Mesenchymal stem cell (in vitro differentiated cells and primary cell): ENCODE results near the gene URB2.
A peak's percentile ranks its signal among the peaks of the same experiment; 100 is the strongest.

ENCODE experiments used
- DNase-seq: peaks from one replicate; pipeline ENCODE4 v3.0.0-alpha.2; 2013
- H2AFZ ChIP-seq: one replicate; pipeline ENCODE4 v1.6.1; 2013; ENCODE audit warnings: low read depth, mild to moderate bottlenecking, control low read depth, inconsistent platforms, low read length, moderate library complexity
- H2AK5ac ChIP-seq: 2 replicates; pipeline ENCODE4 v1.6.1; 2013; ENCODE audit warnings: low read length, moderate library complexity, mild to moderate bottlenecking, inconsistent platforms; ENCODE audit not compliant: severe bottlenecking
- H2BK120ac ChIP-seq: one replicate; pipeline ENCODE4 v1.6.1; 2013; ENCODE audit warnings: low read depth, mild to moderate bottlenecking, inconsistent platforms, low read length, moderate library complexity
- H2BK12ac ChIP-seq, 2 experiments: one replicate each; pipeline ENCODE4 v1.6.1; 2013; ENCODE audit warnings: inconsistent platforms in 2 of 2, low read length in 2 of 2, mild to moderate bottlenecking in 2 of 2, moderate library complexity in 2 of 2, control low read depth in 1 of 2
- H2BK15ac ChIP-seq: one replicate; pipeline ENCODE4 v1.6.1; 2013; ENCODE audit warnings: mild to moderate bottlenecking, low read depth, inconsistent platforms; ENCODE audit not compliant: poor library complexity, severe bottlenecking
- H2BK5ac ChIP-seq: 2 replicates; pipeline ENCODE4 v1.6.1; 2013; ENCODE audit warnings: low read depth, mild to moderate bottlenecking, low read length, control low read depth, inconsistent platforms; ENCODE audit not compliant: poor library complexity, severe bottlenecking
- H3K14ac ChIP-seq, 2 experiments: one replicate each; pipeline ENCODE4 v1.6.1; 2013; ENCODE audit warnings: inconsistent platforms in 2 of 2, low read length in 2 of 2, control low read depth in 1 of 2, mild to moderate bottlenecking in 1 of 2, moderate library complexity in 1 of 2
- H3K18ac ChIP-seq, 2 experiments: one replicate each; pipeline ENCODE4 v1.6.1; 2013; ENCODE audit warnings: inconsistent platforms in 2 of 2, low read length in 2 of 2, control low read depth in 1 of 2, low read depth in 1 of 2, mild to moderate bottlenecking in 1 of 2
- H3K23ac ChIP-seq, 2 experiments: one replicate each; pipeline ENCODE4 v1.6.1; 2013; ENCODE audit warnings: inconsistent platforms in 2 of 2, low read length in 2 of 2, mild to moderate bottlenecking in 2 of 2, moderate library complexity in 2 of 2, control low read depth in 1 of 2
- H3K27ac ChIP-seq: 2 replicates; pipeline ENCODE4 v1.5.1; 2013; ENCODE audit warnings: mild to moderate bottlenecking, moderate library complexity, low read length, control low read depth, inconsistent platforms; ENCODE audit not compliant: poor library complexity, severe bottlenecking
- H3K27me3 ChIP-seq, 2 experiments: 2 replicates each; pipeline versions ENCODE4 v1.6.1 to v1.7.0; 2013; ENCODE audit warnings: low read length in 2 of 2, mild to moderate bottlenecking in 2 of 2, moderate library complexity in 2 of 2, control low read depth in 1 of 2, inconsistent platforms in 1 of 2; ENCODE audit not compliant: control insufficient read depth in 1 of 2, insufficient read depth in 1 of 2
- H3K36me3 ChIP-seq, 2 experiments: 2 replicates each; pipeline versions ENCODE4 v1.6.1 to v1.7.0; 2013; ENCODE audit warnings: low read length in 2 of 2, control low read depth in 1 of 2, inconsistent platforms in 1 of 2, low read depth in 1 of 2, mild to moderate bottlenecking in 1 of 2; ENCODE audit not compliant: insufficient read depth in 2 of 2, control insufficient read depth in 1 of 2
- H3K4ac ChIP-seq, 2 experiments: one replicate each; pipeline ENCODE4 v1.6.1; 2013; ENCODE audit warnings: inconsistent platforms in 2 of 2, low read length in 2 of 2, mild to moderate bottlenecking in 2 of 2, moderate library complexity in 2 of 2, control low read depth in 1 of 2, low read depth in 1 of 2
- H3K4me1 ChIP-seq: 2 replicates; pipeline ENCODE4 v1.6.1; 2013; ENCODE audit warnings: low read depth, low read length, control low read depth; ENCODE audit not compliant: control insufficient read depth, insufficient read depth
- H3K4me2 ChIP-seq: 2 replicates; pipeline ENCODE4 v1.6.1; 2013; ENCODE audit warnings: low read length, mild to moderate bottlenecking, inconsistent platforms; ENCODE audit not compliant: poor library complexity, severe bottlenecking
- H3K4me3 ChIP-seq, 2 experiments: 2 replicates each; pipeline versions ENCODE4 v1.5.1 to v1.7.0; 2013; ENCODE audit warnings: low read length in 2 of 2, mild to moderate bottlenecking in 2 of 2, control low read depth in 1 of 2, low read depth in 1 of 2; ENCODE audit not compliant: insufficient read depth in 1 of 2
- H3K79me1 ChIP-seq: replicated peaks from 2 replicates; pipeline ENCODE4 v1.6.1; 2013; ENCODE audit warnings: mild to moderate bottlenecking, control low read depth, low read length, inconsistent platforms; ENCODE audit not compliant: poor library complexity, severe bottlenecking
- H3K9ac ChIP-seq: 2 replicates; pipeline ENCODE4 v1.7.0; 2013; ENCODE audit warnings: mild to moderate bottlenecking, low read length, moderate library complexity
- H3K9me3 ChIP-seq: 2 replicates; pipeline ENCODE4 v1.7.0; 2013; ENCODE audit warnings: mild to moderate bottlenecking, low read length; ENCODE audit not compliant: control insufficient read depth
- H4K8ac ChIP-seq: one replicate; pipeline ENCODE4 v1.6.1; 2013; ENCODE audit warnings: inconsistent platforms, mild to moderate bottlenecking, low read length, moderate library complexity
- H4K91ac ChIP-seq: one replicate; pipeline ENCODE4 v1.6.1; 2013; ENCODE audit warnings: mild to moderate bottlenecking, low read length, inconsistent platforms
- WGBS: methylation state at CpG from one replicate; pipeline ENCODE4 v1.1.7; 2013; ENCODE audit warnings: mixed read lengths; 5-methylcytosine and 5-hydroxymethylcytosine counted together

The URB2 gene

DNA sequence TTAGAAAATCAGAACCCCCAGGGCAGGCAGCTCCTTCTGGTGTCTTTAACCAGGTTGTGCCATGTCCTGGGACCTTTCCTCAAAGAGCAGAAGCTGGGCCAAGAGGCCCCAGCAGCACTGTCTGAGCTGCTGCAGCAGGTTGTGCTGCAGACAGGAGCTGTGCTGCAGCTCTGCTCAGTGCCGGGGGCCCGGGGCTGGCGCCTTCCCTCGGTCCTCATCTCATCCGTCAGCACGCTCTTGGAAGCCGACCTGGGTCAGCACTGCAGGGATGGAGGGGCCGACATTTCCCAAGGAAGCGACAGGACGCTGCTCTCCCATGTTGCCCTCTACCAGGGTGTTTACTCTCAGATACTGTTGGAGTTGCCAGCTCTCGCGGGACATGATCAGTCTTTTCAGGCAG is 11.7 kb downstream of the URB2 start:
- H4K91ac ChIP-seq: no peak overlapping the region
- no peaks in the 10 kb centered on the region for H3K27me3 ChIP-seq
- H3K27ac ChIP-seq: no peak overlapping the region
- H2BK120ac ChIP-seq: no peak overlapping the region
- H3K4me1 ChIP-seq: peaks cover 1% of the 10 kb centered on the region
- no peak overlapping the region for H2AK5ac ChIP-seq
- no peak overlapping the region for H3K4me3 ChIP-seq
- H3K18ac ChIP-seq: no peak overlapping the region
- H2BK5ac ChIP-seq: no peak overlapping the region
- no peak overlapping the region for H3K4ac ChIP-seq
- H4K8ac ChIP-seq: no peak overlapping the region
- 97% methylated on average over 12 of the region's 12 CpGs for WGBS
- no peak overlapping the region for H3K9ac ChIP-seq
- H3K79me1 ChIP-seq: peaks cover 40% of the 10 kb centered on the region
- H2BK12ac ChIP-seq: no peak overlapping the region
- no peak for DNase-seq
- no peak overlapping the region for H3K23ac ChIP-seq
- no peak overlapping the region for H3K14ac ChIP-seq
- H3K4me2 ChIP-seq: no peak overlapping the region
- no peaks in the 10 kb centered on the region for H3K9me3 ChIP-seq
- no peak overlapping the region for H2BK15ac ChIP-seq
- H2AFZ ChIP-seq: no peak overlapping the region
- peaks cover 38 to 55% of the 10 kb centered on the region in 2 experiments for H3K36me3 ChIP-seq

DNA sequence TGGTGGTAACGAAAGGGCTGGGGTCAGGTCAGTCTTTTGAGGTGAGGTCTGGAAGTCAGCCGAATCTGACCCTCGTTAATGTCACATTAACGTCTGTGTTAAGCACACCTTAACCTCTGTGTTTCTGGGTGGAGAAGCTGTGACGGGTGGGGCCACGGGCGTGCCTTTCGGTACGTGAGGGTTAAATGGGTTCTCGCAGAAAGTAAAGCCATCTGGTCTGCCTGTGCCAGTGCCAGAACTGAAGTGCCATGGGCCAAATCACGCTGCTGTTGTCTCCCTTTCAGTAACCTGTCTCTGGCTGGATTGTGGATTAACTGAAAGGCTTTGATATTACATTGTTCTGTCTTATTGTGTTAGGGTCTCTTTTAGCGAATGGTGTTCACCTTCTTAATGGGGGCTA is 14.4 kb downstream of the URB2 start:
- Histone ChIP-seq H3K27ac (no peak overlapping the region), H4K8ac (no peak overlapping the region), H2BK5ac (no peak overlapping the region), H3K9ac (no peak overlapping the region), H2BK15ac (no peak overlapping the region), H2AFZ (no peak overlapping the region), H3K79me1 (peaks cover 53% of the 10 kb centered on the region), H3K14ac (no peak overlapping the region), H3K18ac (no peak overlapping the region), H2AK5ac (no peak overlapping the region), H3K4me3 (no peak overlapping the region), H3K4me2 (no peak overlapping the region), H3K27me3 (no peaks in the 10 kb centered on the region), H3K9me3 (no peaks in the 10 kb centered on the region), H3K4ac (no peak overlapping the region), H3K36me3 (peaks cover 49 to 63% of the 10 kb centered on the region in 2 experiments), H4K91ac (no peak overlapping the region), H2BK120ac (no peak overlapping the region), H3K23ac (no peak overlapping the region), H3K4me1 (peaks cover 6% of the 10 kb centered on the region), H2BK12ac (no peak overlapping the region)
- 98% methylated on average over 12 of the region's 12 CpGs for WGBS
- no peak for DNase-seq

- no peak overlapping the region for H2AK5ac ChIP-seq
- no peak overlapping the region for H2AFZ ChIP-seq
- no peak overlapping the region for H2BK5ac ChIP-seq
- H3K9me3 ChIP-seq: no peaks in the 10 kb centered on the region
- no peaks in the 10 kb centered on the region for H3K27me3 ChIP-seq
- no peak overlapping the region for H2BK12ac ChIP-seq
- no peak overlapping the region for H3K27ac ChIP-seq
- H3K4me3 ChIP-seq: no peak overlapping the region
- H3K79me1 ChIP-seq: peaks cover 51% of the 10 kb centered on the region
- H2BK120ac ChIP-seq: no peak overlapping the region
- H3K36me3 ChIP-seq: peaks cover 46 to 63% of the 10 kb centered on the region in 2 experiments
- H2BK15ac ChIP-seq: no peak overlapping the region
- peaks cover 8% of the 10 kb centered on the region for H3K4me1 ChIP-seq
- no peak overlapping the region for H3K4me2 ChIP-seq
- no peak overlapping the region for H3K18ac ChIP-seq
- H3K23ac ChIP-seq: no peak overlapping the region
- no peak overlapping the region for H4K8ac ChIP-seq
- no peak overlapping the region for H3K14ac ChIP-seq
- H3K4ac ChIP-seq: no peak overlapping the region
- 95% methylated on average over 3 of the region's 3 CpGs for WGBS
- H3K9ac ChIP-seq: no peak overlapping the region
- no peak for DNase-seq
- no peak overlapping the region for H4K91ac ChIP-seq
Observed at GRCh38 chr1:229641306-229641705, 15.3 kb downstream of the URB2 start.

GRCh38 chr1:229642376-229642775 is 16.3 kb downstream of the URB2 start:
- H3K9me3 ChIP-seq: no peaks in the 10 kb centered on the region
- H3K4me3 ChIP-seq: no peak overlapping the region
- H2AK5ac ChIP-seq: no peak overlapping the region
- H3K79me1 ChIP-seq: peaks cover 41% of the 10 kb centered on the region
- H2BK12ac ChIP-seq: no peak overlapping the region
- H4K8ac ChIP-seq: no peak overlapping the region
- H4K91ac ChIP-seq: no peak overlapping the region
- no peak overlapping the region for H3K4ac ChIP-seq
- no peak overlapping the region for H2BK120ac ChIP-seq
- H2AFZ ChIP-seq: no peak overlapping the region
- no peak overlapping the region for H3K14ac ChIP-seq
- peak; percentile 28 for DNase-seq
- no peak overlapping the region for H3K18ac ChIP-seq
- no peak overlapping the region for H3K27ac ChIP-seq
- H2BK5ac ChIP-seq: no peak overlapping the region
- no peak overlapping the region for H3K4me2 ChIP-seq
- no peak overlapping the region for H3K9ac ChIP-seq
- H3K4me1 ChIP-seq: peaks cover 8% of the 10 kb centered on the region
- no peaks in the 10 kb centered on the region for H3K27me3 ChIP-seq
- H3K23ac ChIP-seq: peak overlapping the region in 1 of 2 experiments; percentile 44
- peak overlapping the region; percentile 3 for H2BK15ac ChIP-seq
- peaks cover 41 to 63% of the 10 kb centered on the region in 2 experiments for H3K36me3 ChIP-seq
- 86% methylated on average over 5 of the region's 5 CpGs for WGBS
